HG03432 (cell line): ENCODE measurements around the gene FBXO3.
A peak's percentile ranks its signal among the peaks of the same experiment; 100 is the strongest.

Experiments
- ATAC-seq: cut with Tn5 transposase; IDR thresholded peaks from one replicate; pipeline ENCODE4 v1.9.1; 2021; ENCODE audit warnings: mild to moderate bottlenecking, moderate library complexity; ENCODE audit not compliant: unreplicated experiment

FBXO3 gene

GRCh38 chr11:33703788-33704187 is 70.5 kb downstream of the FBXO3 start:
- ATAC-seq: no peak

DNA sequence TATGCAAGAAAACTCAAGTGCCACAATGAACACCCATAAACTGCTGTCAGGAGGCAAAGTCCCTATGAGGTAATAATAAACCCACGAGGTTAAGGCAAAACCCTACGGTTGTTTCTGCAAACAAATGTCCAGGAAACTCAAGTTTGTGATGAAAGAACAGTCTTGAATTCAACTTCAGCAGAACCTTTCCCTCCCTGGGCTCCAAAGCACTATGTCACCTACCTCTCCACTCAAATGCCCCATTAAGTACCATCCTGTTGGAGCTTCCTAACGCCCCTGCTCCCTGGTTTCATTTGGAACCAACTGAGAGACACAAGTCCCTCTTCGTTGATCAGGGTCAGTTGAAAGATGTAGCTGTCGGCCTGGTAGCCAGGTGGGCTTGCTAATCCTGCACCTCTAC is 71.1 kb downstream of the FBXO3 start:
- ATAC-seq: no peak

- no peak for ATAC-seq
Observed at GRCh38 chr11:33701302-33702230, 72.8 kb downstream of the FBXO3 start.

DNA sequence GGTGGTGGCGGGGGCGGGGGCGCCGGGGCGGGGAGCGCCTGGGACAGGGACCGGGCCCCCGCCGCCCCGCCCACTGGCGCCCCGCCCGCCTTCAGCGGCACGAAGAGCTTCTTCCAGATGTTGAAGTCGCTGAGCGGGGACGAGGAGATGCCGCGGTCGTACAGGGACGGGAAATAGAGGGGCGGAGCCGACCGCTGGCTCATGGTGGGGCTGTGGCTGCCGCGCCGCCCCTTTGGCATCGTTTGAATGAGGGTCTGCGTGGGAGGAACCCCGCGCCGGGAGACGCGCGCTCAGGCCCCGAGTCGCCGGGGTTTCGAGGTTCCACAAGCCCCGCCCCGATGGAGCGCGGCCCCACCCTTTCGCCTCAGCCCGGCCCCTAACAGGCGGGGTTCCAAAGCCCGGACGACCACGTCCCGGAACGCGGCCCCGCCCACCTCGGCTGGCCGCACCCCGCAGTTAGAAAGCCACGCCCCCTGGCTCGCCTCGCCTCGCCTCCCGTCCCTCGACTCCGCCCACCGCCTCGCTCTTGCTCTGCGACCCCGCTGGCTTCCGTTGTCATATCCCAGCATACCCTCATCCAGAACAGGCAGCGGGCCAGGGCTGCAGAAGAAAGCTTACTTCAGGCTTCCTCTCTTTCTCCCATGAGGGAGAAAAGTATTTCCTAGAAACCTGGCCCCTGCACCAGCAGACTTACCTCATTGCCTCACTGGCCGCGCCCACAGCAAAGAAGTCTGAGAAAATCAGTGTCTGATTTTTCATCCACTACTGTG is 73.6 kb downstream of the FBXO3 start, which contains the start of gene C11orf91:
Gene C11orf91 (minus strand): TSS at position 325 of the 770 bp plus-strand sequence. CDS start 86 bp downstream, at position 239.
- ATAC-seq: peak; percentile 90

DNA sequence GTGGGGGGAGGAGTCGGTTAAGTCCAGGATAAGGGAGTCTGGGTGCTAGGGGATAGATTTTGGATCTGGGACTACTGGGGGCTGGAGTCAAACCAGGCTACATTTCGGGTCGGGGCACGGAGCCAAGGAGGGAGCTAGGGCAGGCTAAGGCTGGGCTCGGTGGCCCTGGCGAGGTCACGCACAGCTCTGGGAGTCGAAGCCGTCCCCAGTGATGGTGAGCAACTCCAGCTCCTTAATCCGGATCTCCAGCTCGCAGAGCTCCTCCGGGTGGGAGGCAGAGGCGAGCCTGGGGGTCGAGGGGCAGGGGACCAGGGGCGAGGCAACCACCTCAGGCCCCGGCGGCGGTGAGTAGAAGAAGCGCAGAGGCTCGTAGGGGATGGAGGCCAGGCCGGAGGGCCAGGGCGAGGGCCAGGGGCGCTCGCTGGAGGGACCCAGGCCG is 74.2 kb downstream of the FBXO3 start:
- ATAC-seq: no peak

- no peak for ATAC-seq
Observed at GRCh38 chr11:33699515-33700062, 74.7 kb downstream of the FBXO3 start.

- ATAC-seq: no peak
Observed at GRCh38 chr11:33698921-33699320, 75.4 kb downstream of the FBXO3 start.

GRCh38 chr11:33697997-33698396 is 76.3 kb downstream of the FBXO3 start:
- no peak for ATAC-seq

DNA sequence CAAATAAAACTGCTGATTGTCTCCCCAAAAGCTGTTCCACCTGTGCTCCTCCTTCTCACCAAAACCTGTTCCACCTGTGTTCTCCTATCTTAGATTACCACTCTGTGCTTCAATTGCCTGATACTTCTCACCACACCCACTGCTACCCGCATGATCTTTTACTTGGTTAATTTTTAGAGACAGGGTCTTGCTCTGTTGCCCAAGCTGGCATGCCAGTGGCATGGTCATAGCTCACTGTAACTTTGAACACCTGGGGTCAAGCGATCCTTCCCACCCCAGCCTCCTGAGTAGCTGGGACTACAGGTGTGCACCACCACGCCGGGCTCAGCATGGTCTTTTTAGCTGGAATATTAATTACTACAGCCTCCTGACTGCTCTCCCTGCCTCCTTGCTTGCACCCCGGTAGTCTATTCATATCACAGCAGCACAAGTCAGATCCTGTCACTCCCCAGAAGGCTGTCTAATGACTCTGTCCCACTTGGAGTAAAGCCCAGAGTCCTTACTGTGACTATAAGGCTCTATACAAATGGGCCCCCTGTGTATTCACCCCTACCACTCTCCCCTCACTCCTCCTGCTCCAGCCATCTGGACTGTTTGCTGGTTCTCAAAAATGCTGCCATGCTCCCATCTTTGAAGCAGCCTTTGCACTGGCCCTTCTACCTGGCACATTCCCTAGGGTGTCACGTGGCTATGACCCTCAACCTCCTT is 77.2 kb downstream of the FBXO3 start:
- no peak for ATAC-seq

DNA sequence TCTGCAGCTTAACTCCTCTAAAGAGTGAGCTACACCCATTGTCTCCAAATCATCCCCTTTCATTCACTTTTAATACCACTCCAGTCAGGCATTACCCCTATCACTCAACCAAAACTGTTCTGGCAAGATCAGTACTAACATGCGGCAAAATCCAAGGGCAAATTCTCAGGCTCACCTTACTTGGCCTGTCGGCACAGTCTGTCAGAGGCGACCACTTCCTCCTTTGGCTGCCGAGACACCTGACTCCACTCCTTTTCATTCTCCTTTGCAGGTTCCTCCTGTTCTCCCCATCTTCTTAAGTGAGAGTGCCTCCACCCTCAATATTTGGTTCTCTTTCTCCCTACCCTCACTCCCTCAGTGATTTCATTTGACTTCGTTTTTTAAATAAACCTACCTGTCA is 77.9 kb downstream of the FBXO3 start:
- no peak for ATAC-seq

GRCh38 chr11:33695051-33695566 is 79.2 kb downstream of the FBXO3 start:
- no peak for ATAC-seq

DNA sequence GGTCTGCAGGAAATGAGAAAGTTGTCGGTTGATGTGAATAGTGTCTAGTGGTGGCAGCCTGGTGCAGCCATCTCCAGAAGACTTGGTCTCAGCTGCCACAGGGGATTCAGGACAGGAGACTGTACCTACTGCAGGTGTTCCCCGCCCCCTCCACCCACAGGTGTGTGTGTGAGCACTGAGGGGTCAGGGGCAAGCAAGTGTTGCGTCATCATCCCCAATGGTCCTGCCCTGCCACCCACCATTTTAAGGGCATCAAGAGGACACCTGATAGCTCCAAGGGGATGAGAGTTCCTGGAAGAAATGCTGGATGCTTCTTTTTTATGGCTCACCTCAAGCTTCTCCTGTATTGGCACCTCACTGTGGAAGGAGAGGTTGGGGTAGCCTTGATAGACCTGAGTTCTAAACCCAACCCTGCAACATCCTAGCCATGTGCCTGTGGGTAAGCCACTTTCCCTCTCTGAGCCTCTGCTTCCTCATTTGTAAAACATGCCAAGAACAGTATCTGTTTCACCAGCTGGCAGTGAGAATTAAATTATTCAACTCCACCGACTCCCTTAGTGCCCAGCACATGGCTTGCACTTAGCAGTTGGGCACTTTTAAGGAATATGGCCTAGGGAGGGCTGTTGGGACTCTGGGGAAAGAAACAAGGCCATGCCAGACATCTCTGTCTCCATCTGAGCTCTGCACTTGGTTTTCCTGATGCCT is 79.8 kb downstream of the FBXO3 start:
- no peak for ATAC-seq

GRCh38 chr11:33692541-33692940 is 81.8 kb downstream of the FBXO3 start:
- ATAC-seq: no peak

- ATAC-seq: no peak
Observed at GRCh38 chr11:33692013-33692504, 82.3 kb downstream of the FBXO3 start.

DNA sequence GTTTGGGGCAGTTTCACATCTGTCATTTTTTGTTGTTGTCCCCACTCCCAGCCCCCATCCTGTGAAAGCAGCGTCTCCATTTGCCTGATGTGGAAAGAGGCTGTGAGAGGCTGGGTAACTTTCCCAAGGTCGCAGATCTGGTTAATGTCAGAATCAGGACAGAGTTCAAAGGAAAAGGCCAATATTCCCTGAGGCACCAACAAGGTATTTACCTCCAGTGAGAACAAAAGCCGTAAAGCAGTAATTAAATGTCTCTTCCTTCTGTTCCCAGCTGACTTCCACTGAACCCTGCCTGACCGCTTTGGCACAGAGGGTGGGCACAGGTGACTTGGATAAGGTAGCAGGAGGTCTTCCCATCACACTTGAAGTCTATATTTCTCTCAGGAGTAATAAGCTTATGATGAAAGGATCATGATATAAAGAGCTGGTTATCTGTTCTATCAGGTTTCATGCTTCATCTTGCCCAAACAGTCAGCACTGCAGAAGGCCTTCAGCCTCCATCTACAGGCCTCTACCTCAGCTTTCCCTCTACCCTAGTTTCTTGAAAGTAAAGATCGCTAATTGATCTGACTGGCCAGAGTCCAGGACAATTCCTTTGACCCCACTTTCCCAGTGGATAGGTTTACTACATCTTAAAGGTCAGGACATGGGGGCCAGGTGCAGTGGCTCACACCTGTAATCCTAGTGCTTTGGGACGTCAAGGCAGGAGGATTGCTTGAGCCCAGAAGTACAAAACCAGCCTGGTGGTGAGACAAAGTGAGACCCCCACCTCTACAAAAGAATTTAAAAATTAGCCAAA is 83.1 kb downstream of the FBXO3 start:
- no peak for ATAC-seq
